Left ventricle myocardium superior (tissue), 1 donor: ENCODE results near the gene PPP1CB. TPM values are rescaled to one million over a fixed set of nuclear protein-coding genes. Genes with fewer than 3 reads are reported as not detected.
"Not testable (repeated sequence)": the region's sequence is repeated elsewhere in the genome, so short reads cannot be mapped to it uniquely, and the experiment has no call there.

Experiments used
- ATAC-seq: fragments of 200-7000 bp; cut with Tn5 transposase; one replicate; pipeline ENCODE4 v1.9.1; 2020; ENCODE audit warnings: mild to moderate bottlenecking, moderate library complexity
- DNase-seq: peaks from one replicate; pipeline ENCODE4 v3.0.0-alpha.2; 2020
- intact Hi-C: fragments of 100-400 bp; cut with micrococcal nuclease; formaldehyde crosslinking; loops from one replicate; pipeline ENCODE4 v1.11.0; 2022
- total RNA-seq: library from RNA; stranded (reverse); fragmentation: NEBNext Ultra II Directional; extraction: Animal tissue kit (Norgen Biotek cat#: 25700); gene quantifications from one replicate; pipeline ENCODE4 v1.2.1, GENCODE V29; 2021
- donor health status: DM: no; HTN: yes; CAD: no; lungs with severe emphysema.

PPP1CB gene
- total RNA-seq, 1 donor from 2014 or later: 434 TPM

DNA sequence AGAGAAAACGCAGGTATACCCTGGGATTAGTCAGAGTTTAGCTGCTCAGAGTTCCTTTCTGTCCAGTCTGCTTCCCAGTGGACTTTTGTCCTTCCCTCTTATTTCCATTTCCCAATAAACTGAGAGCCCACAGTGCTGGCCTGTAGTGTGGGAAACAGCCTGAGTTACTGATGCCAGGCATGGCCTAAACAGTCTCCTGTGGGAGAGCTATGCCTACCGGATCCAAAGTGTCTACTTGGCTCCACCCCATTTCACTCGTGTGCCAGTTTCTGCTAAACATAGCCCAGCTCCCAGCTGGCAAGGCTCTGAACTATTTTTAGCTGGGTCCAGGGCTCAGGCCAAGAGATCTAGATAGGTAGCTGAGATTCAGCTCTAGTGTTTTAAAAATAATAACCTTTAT, 15.6 kb upstream of the PPP1CB start:
- intact Hi-C loops: no loop called here
- DNase-seq (peak; percentile 76), ATAC-seq (peak; percentile 98)

DNA sequence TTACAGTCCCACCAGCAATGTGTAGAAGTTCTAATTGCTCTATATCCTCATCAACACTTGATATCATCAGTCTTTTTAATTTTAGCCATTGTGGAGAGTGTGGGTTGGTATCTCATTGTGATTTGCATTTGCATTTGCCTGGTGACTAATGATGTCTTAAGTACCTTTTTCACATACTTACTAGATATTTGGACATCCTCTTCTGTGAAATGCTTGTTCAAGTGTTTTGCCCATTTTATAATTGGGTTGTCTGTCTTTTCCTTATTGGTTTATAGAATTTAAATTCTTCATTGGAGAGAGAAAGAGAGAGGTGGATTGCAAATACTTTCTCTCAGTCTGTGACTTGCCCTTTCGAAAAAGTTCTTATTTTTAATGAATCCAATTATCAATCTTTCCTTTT, 14.0 kb upstream of the PPP1CB start:
- intact Hi-C loops: no loop called here
- DNase-seq (no peak), ATAC-seq (no peak)

DNA sequence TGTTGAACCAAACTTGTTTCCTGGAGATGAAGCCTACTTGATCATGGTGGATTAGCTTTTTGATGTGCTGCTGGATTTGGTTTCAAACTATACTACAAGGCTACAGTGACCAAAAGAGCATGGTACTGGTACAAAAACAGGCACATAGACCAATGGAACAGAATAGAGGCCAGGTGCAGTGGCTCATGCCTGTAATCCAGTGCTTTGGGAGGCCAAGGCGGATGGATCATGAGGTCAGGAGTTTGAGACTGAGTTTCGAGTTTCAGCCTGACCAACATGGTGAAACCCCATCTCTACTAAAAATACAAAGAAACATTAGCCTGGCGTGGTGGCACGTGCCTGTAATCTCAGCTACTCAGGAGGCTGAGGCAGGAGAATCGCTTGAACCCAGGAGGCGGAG, 9.0 kb upstream of the PPP1CB start:
- intact Hi-C loops, DNase-seq, ATAC-seq: not testable (repeated sequence)

DNA sequence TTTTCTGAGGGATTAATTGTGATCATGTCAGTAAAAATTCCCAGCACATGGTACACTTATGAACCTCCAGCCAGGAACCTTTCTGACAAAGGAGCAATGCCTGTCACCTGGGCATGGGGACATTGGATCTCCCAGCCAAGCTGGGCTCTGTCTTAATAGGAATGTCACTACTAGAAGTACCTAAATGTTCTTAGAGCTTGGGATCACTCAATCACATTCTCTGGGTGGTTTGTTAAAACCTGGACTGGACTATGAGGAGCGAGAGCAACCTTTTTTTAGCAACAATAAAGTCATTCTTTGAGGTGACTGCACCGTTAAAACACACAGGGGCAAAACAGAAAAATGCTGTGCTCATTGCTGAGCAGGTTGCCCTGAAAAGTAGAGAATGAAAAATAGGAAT, 6.4 kb upstream of the PPP1CB start:
- intact Hi-C loops: no loop called here
- DNase-seq (no peak), ATAC-seq (peak; percentile 66)

DNA sequence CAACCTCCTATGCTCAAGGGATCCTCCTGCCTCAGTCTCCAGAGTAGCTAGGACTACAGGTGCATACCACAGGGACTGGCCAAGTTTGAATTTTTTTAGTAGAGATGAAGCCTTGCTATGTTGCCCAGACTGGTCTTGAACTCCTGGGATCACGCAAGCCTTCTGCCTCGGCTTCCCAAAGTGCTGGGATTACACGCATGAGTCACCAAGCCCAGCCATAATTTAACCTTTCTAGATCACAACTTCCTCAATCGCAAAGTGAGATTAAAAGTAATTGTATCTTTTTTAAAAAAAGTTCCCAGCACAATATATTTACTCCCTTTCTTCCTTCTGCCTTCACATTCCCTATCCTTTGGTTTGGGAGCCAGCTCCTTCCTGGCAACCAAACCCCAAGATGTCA, 5.8 kb upstream of the PPP1CB start:
- intact Hi-C loops: no loop called here
- ATAC-seq (no peak), DNase-seq (no peak)

DNA sequence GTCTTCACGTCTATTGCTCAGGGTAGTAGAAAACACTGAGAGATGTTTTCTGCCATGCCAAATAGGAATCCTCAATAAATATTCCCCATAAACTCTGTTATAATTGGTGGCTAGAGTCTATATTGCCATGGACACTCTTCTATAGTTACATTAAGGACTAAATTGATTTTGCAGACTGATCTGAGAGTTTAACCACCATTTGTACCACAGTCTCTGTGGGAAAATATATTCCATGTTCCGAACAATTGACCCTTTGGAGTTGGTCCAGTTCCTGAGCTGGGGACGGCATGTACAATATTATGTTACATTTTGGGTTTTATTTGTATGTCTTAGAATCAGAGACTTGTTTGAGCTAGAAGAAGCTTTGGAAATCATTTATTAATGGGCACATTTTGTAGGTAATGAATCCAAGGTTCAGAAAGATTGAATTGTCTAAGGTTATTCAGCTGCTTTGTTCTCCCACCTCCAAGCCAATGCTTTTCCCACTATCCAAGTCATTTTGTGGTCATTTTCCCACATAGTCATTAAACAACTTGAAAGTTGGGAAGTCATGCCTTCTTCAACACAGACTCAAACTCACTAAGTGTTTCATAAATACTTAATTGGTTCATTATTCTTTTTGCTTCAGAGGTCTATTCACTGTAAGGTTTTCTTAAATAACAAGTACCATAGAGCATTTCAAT, 5.1 kb upstream of the PPP1CB start:
- ATAC-seq: no peak
- intact Hi-C loops: no loop called here
- DNase-seq: no peak

DNA sequence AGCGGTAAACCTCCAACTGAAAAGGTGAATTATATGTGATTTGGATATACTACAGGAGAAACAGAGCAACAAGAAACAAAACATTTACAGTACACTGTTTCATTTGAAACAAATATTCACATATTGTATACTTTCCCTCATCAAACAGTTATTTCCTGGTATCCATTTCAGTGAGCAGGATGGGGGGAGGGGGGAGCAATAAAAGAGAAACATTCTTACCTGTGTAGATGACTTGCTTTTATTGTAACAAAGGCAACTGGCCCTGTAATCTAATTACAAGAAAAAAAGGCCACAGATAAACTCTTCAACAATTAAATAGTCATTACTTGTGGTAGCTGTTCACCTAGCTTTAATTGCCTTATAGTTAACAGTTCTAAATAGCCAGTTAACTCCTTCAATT, 3.9 kb upstream of the PPP1CB start:
- no peak for DNase-seq
- intact Hi-C loops: no loop called here
- ATAC-seq: no peak

DNA sequence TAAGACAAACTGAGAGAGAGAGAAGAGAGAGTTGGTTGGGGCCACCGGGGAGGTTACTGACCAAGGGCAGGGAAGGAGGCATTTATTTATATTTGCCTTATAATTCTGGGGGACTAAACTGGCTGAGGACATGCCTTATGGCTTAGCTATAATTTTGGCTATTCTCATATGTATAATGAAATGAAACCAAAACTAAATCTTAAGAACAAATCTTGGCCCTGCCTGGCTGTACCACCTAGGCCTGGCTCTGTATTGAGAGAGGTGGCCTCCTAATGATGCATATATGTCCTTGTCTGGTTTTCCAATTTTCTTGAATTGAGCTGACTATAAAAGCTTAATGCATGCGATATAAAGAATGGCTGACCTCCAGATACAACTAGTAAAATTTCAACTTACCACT, 3.5 kb upstream of the PPP1CB start:
- intact Hi-C loops: no loop called here
- DNase-seq: no peak
- ATAC-seq: no peak

DNA sequence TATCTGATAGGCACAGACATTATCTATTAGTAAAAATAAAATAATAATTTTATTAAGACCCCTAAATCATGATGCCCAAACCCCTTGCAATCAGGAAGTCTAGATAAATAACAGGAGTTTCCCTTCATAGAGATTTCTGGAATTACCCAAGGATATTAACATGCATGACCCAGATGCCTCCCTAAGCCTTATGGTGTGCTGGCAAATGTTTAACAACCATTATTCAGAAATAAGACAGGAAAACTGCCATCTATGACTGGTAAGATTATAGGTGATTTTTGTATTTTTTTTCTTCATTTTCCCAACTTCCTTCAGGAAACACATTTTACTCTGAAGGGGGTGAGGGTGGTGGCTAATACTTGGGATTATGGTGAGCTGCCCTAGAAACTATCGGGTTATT, 2.7 kb upstream of the PPP1CB start:
- intact Hi-C loops: no loop called here
- ATAC-seq: no peak

DNA sequence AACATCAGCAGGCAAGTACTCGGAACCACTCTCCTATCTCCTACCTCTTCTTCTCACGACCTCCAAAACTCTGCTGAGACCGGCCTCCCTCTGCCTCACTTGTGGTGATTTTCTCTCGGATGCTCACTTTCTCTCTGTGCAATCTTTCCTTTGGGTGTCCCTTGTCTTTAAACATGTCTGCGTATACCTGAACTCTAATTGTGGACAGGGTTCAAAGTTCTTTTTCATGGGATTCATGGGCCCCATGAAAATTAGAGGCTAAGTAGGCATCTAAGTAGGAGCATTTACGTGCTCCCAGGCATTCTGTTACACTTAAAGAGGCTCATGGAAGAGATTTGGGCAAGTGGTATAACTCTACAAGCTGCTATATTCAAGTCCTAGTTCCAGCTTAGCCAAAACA, 2.1 kb upstream of the PPP1CB start:
- intact Hi-C loops: no loop called here
- ATAC-seq (no peak), DNase-seq (no peak)

More for the DNA sequence above, 2.7 kb upstream of the PPP1CB start:
- DNase-seq: no peak

DNA sequence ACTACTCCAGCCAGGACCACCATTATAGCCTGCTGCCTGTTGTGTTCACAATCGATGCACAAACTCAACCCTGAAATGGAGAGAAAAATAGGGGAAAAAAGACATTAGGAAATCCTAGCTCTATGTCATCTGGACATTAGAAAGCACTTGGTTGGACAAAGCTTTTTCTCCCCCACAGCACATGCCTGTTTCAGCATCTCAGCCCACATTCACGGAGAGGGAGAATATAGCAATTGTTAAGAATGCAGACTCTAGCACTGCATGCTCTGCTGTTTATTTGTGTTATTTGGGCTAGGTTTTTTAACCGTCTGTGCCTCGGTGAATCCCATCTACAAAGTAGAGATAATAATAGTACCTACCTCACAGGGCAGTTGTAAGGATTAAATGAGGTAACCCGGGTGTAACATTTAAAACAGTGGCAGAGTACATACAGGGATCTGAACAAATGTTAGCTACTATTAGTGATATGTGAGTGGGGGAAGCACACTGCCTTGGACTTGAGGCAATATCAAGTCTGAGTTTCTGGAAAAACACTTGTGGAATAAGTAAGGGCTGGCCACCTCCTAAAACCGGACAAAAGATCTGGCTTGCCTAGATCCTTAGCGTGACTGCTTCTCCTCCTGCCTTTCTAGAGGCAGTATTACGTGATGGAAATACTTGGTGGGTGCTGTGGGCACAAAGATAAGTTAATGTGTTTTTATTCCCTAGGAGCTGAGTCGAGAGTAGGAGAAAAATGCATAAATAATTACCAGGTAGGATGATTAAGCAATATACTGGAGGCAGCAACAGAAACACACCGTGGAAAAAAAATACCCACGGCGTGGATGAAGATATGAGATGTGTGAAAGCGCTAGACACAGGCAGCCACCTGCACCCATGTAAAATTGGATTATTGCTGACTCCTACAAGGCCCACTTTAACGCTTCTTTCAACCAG, 1.0 kb upstream of the PPP1CB start:
- ATAC-seq (peak; percentile 1), DNase-seq (no peak)
- intact Hi-C loops: loop anchor here (5.0 kb wide), 1 partner anchor 158 kb away; no protein-coding TSS in a partner anchor

DNA sequence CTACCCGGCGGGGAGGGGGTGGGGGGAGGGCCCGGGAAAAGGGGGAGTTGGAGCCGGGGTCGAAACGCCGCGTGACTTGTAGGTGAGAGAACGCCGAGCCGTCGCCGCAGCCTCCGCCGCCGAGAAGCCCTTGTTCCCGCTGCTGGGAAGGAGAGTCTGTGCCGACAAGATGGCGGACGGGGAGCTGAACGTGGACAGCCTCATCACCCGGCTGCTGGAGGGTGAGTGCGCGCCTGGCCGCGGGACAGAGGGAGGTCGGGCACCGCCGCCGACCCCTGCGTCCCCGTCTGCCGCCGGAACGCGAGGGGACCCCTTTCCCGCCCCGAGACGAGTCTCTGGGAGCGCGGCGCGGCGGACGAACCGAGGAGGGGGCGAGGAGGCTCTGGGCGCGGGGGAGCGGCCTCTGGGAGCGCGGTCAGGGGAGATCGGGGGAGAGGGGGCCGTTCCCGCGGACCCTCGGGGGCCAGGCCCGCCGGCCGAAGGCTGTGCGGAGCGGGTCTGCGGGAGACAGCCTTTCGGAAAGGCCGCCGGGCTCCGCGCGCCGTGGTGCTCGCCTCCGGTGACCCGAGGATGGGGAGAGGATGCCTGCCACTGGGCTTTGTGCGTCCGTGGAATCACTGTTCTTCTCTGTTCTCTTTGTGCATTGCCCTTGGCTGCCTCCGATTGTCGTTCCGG, 463 bp downstream of the PPP1CB start:
- intact Hi-C loops: loop anchor here (5.0 kb wide), 1 partner anchor 160 kb away; no protein-coding TSS in a partner anchor
- no peak for DNase-seq
- ATAC-seq: peak; percentile 53

DNA sequence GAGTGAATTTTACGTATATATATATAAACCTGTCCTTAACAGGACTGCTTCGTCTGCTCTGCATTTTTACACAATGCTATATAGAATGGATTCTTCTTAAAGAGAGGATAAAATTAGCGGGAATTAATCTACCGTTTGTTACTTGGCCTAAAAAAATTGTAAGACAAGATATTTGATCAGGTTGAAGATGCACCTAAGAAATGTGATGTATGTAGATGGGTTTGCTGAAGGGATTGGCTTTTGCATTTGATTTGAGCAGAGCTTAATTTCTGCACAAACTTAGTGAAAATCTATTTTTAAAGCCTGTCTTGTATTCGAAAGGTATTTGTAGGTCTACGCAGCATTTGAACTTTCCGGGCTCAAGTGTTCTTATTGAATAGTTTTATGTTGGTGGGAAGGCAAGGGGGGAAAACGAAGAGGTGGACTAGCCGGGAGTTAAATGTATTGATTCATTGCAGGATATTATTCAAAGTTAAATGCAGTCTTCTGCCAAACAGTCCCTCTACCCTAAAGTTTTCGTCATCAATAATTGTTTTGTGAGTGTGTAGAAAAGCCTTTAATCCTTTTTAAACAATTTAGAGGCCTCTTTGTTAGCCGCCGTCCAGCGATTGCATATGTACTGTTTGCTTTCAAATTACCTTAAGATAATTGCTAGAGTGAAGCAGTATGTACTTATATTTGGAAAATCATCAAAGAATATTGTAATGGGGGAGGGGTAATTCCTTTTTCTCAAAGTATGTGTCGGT, 1.2 kb downstream of the PPP1CB start:
- ATAC-seq: no peak
- intact Hi-C loops: loop anchor here (5.0 kb wide), 1 partner anchor 161 kb away; no protein-coding TSS in a partner anchor
- no peak for DNase-seq

DNA sequence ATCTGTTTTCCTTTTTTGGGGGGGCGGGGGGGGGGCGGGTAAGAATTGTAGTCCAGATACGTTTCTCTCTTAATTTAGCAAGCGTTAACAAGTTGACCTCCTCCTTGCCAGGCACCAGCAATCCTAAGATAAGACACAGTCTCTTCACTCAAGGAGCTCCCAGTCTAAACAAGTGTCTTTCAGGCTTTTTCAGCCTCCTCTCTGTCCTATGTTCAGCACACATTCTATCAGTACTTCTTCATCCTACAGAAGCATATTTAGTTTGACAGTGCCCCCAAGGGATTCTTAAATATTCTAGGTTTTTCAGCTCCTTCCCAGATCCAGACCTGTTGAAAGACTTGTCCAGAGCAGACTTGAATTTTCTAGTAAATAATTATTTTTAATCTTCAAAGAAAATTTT, 2.7 kb downstream of the PPP1CB start:
- intact Hi-C loops: loop anchor here (5.0 kb wide), 1 partner anchor 162 kb away; no protein-coding TSS in a partner anchor
- ATAC-seq (no peak), DNase-seq (no peak)

DNA sequence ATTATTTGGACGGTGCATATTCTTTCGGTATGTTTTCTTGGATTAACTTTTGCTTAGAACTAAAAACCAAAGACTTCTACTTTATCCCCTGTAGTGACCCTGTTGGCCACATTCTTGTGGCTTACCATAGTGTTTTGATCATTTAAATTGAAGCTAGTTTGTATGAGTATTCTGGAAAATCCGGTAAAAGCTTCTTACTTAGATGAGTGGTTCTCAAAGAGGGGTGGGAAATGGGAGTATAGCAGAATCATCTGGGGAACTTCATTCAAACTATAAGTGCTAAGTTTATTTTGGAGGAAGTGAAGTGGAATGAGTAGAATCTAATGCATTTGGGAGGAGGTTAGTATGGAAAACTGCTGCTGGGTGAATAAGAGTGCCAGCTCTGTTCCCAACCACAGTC, 3.8 kb downstream of the PPP1CB start:
- no peak for DNase-seq
- intact Hi-C loops: no loop called here
- ATAC-seq: no peak

DNA sequence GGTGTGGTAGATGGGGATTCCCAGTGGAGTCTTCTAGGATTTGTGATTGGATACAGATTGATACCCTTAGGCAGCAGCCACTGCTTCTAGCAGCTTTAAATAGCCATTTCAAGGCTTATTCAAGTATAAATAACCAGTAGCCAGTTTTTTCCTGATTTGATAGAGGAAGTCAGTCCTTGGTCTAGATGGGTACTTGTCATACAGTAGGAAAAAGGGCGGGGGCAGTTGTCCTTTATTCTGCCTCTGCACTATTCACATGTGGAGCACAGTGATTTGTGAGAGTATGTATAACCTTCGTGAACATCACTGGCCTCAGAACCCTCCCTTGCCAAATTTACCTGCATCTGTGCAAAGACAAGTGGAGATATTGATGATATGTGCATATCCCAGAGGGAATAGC, 6.8 kb downstream of the PPP1CB start:
- intact Hi-C loops: no loop called here
- ATAC-seq (peak; percentile 16), DNase-seq (no peak)

DNA sequence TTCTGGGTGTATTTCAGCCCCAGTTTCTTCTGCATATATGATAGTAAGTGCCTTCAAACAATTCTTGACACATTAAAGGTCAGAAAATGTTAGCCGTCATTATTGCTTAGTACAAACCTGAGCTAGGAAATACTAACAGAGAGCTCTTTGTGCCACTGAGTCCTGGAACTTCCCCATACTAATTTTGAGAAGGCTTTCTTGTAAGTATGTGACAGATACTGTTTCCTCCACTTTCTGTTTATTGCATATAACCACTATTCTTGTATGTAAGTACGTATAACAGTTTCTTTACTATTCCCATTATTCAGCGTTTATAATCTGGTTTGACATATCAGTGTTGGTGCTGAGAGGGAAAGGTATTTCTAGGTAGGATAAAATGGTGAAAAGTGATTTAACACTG, 9.8 kb downstream of the PPP1CB start:
- intact Hi-C loops: no loop called here
- ATAC-seq: no peak
- no peak for DNase-seq

DNA sequence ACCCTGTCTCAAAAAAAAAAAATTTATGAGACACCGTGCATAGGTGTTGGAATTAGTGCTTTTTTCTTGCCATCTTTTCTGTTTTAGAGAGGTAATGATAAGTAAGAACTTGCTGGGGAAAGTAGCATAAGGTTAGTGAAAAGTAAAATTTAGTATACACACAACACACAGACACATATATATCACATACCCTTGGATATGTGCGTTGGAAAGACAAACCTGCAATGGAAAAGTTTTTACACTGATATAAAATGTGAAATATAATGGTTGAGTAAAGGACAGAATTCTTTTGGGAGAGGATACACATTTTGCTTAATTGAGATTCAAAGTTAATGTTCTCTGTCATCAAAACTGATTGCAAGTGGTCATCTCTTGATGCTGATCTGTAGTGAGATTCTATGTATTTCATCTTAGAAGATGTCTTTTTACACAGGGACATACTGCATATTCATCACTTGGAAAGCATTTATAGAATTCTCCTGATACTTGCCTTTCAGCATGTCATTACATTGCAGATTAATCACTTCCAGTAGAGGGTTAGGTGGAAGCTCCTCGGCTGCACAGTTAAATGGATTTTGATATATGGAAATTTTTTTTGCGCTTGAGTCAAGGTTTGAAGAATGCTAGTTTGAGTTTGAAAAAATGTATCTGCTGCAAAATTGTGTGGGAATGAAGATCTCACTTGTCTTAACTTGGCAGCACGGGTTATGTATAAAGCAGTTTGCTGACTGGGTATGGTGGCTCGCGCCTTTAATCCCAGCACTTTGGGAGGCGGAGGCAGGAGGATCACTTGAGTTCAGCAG, 13.5 kb downstream of the PPP1CB start:
- no peak for ATAC-seq
- intact Hi-C loops: no loop called here
- no peak for DNase-seq
